Colonic mucosa (tissue), 4 donors: Measurements from ENCODE around the gene MRPL36. TPM values are rescaled to one million over a fixed set of nuclear protein-coding genes. Genes with fewer than 3 reads are reported as not detected.

Experiments used
- DNase-seq: peaks from one replicate; pipeline ENCODE4 v3.0.0-alpha.2; 2020
- H3K27ac ChIP-seq: fragments of 200-600 bp; one replicate; pipeline ENCODE4 v1.8.0; 2021
- H3K27me3 ChIP-seq: fragments of 200-600 bp; one replicate; pipeline ENCODE4 v1.8.0; 2021
- H3K36me3 ChIP-seq: fragments of 200-600 bp; one replicate; pipeline ENCODE4 v1.8.0; 2021
- H3K4me1 ChIP-seq: fragments of 200-600 bp; one replicate; pipeline ENCODE4 v1.8.0; 2021; ENCODE audit warnings: mild to moderate bottlenecking
- H3K4me3 ChIP-seq: fragments of 200-600 bp; one replicate; pipeline ENCODE4 v1.8.0; 2021
- H3K9ac ChIP-seq, 2 donors: one replicate each; pipeline ENCODE4 v1.7.0; 2013; ENCODE audit warnings: control low read depth in 2 of 2, low read depth in 2 of 2, low read length in 2 of 2
- H3K9me3 ChIP-seq: fragments of 200-600 bp; one replicate; pipeline ENCODE4 v1.8.0; 2021
- CTCF ChIP-seq: fragments of 200-600 bp; IDR thresholded peaks from one replicate; pipeline ENCODE4 v1.8.0; 2022; ENCODE audit warnings: antibody characterized with exemption, mild to moderate bottlenecking
- intact Hi-C: fragments of 100-400 bp; cut with DNase I; formaldehyde crosslinking; loops from one replicate; pipeline ENCODE4 v1.14.1; 2022
- total RNA-seq, 2 donors: library from RNA; stranded (reverse); fragmentation: NEBNext Ultra II Directional in 1 of 2; extraction: Animal tissue kit (Norgen Biotek cat#: 25700) in 1 of 2; gene quantifications; one replicate each; pipeline ENCODE4 v1.2.1, GENCODE V29; 2021
- donor health status: healthy.
- donor health status: DM: no; HTN: no; CAD: no.
- donor health status: DM: no; HTN: no; CAD: no.

MRPL36 gene
- total RNA-seq, 2 donors from 2014 or later, result 33.0 to 56.3 TPM

GRCh38 chr5:1783216-1783554, 16.5 kb downstream of the MRPL36 start:
- H3K4me3 ChIP-seq, result no peak overlapping the region
- no peaks in the 10 kb centered on the region for H3K9me3 ChIP-seq
- no peak for DNase-seq
- intact Hi-C loops, result no loop called here
- H3K27ac ChIP-seq, result no peak overlapping the region
- H3K9ac ChIP-seq, result no peak overlapping the region
- H3K4me1 ChIP-seq, result no peaks in the 10 kb centered on the region
- no peaks in the 10 kb centered on the region for H3K36me3 ChIP-seq
- H3K27me3 ChIP-seq, result no peaks in the 10 kb centered on the region
- no peak for TF ChIP-seq CTCF

- no peak overlapping the region for H3K27ac ChIP-seq
- TF ChIP-seq CTCF, result no peak
- no peaks in the 10 kb centered on the region for H3K9me3 ChIP-seq
- no peaks in the 10 kb centered on the region for H3K36me3 ChIP-seq
- no peak overlapping the region for H3K4me3 ChIP-seq
- intact Hi-C loops, result no loop called here
- H3K27me3 ChIP-seq, result no peaks in the 10 kb centered on the region
- H3K9ac ChIP-seq, result no peak overlapping the region
- H3K4me1 ChIP-seq, result no peaks in the 10 kb centered on the region
- no peak for DNase-seq
Observed at GRCh38 chr5:1782385-1783215, 17.0 kb downstream of the MRPL36 start.

GRCh38 chr5:1781726-1782384, 17.8 kb downstream of the MRPL36 start:
- DNase-seq, result no peak
- Histone ChIP-seq H3K27ac (no peak overlapping the region), H3K9me3 (no peaks in the 10 kb centered on the region), H3K4me3 (no peak overlapping the region), H3K36me3 (no peaks in the 10 kb centered on the region), H3K9ac (no peak overlapping the region), H3K27me3 (no peaks in the 10 kb centered on the region), H3K4me1 (no peaks in the 10 kb centered on the region)
- intact Hi-C loops, result no loop called here
- no peak for TF ChIP-seq CTCF

- H3K9ac ChIP-seq, result no peak overlapping the region
- intact Hi-C loops, result no loop called here
- no peaks in the 10 kb centered on the region for H3K36me3 ChIP-seq
- no peaks in the 10 kb centered on the region for H3K4me1 ChIP-seq
- no peak for DNase-seq
- H3K27me3 ChIP-seq, result no peaks in the 10 kb centered on the region
- H3K9me3 ChIP-seq, result no peaks in the 10 kb centered on the region
- no peak for TF ChIP-seq CTCF
- H3K4me3 ChIP-seq, result no peak overlapping the region
- no peak overlapping the region for H3K27ac ChIP-seq
Observed at GRCh38 chr5:1781107-1781506, 18.5 kb downstream of the MRPL36 start.

GRCh38 chr5:1780614-1780930, 19.1 kb downstream of the MRPL36 start:
- no peak overlapping the region for H3K27ac ChIP-seq
- no peak for DNase-seq
- H3K9me3 ChIP-seq, result no peaks in the 10 kb centered on the region
- intact Hi-C loops, result no loop called here
- H3K9ac ChIP-seq, result no peak overlapping the region
- no peaks in the 10 kb centered on the region for H3K27me3 ChIP-seq
- H3K4me3 ChIP-seq, result no peak overlapping the region
- no peaks in the 10 kb centered on the region for H3K36me3 ChIP-seq
- no peak for TF ChIP-seq CTCF
- H3K4me1 ChIP-seq, result no peaks in the 10 kb centered on the region
